SK-N-MC (cell line): ENCODE results near the gene WDCP.

ENCODE experiments used
- EZH2 ChIP-seq: fragments of 200-600 bp; sonication (generic); IDR thresholded peaks from one replicate; pipeline ENCODE4 v1.6.1; 2017; ENCODE audit warnings: antibody characterized with exemption
- FOXP2 ChIP-seq: optimal IDR thresholded peaks from 2 replicates; pipeline ENCODE3; 2011; ENCODE audit warnings: mild to moderate bottlenecking, moderate library complexity; ENCODE audit not compliant: insufficient read depth; ENCODE audit errors: extremely low read length, control extremely low read depth
- POLR2AphosphoS5 ChIP-seq: IDR thresholded peaks from 2 replicates; pipeline ENCODE4 v1.6.1; 2012; ENCODE audit warnings: mild to moderate bottlenecking, low read depth, low read length, borderline replicate concordance

DNA sequence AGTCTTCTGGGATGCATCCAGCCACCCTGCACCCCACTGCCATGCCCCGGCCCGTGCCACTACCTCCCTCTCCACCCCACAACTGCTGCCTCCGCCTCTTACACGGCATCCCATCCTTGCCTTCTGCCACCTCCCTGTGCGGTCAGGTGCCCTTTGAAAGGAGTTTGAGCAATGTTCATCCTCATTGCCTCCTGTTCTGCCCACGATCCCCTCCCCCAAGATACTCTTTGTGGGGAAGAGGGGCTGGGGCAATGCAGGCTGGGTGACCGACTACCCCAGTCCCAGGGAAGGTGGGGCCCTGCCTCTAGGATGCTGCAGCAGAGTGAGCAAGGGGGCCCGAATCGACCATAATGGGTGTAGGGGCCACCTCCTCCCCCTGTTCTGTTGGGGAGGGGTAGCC is 28.9 kb downstream of the WDCP start:
- no peak for TF ChIP-seq EZH2
- no peak for TF ChIP-seq POLR2AphosphoS5
- TF ChIP-seq FOXP2 = no peak
